HG03103 (cell line): ENCODE data around the gene PBX1.

Source experiments
- ATAC-seq: cut with Tn5 transposase; IDR thresholded peaks from one replicate; pipeline ENCODE4 v1.9.1; 2021; ENCODE audit warnings: low read depth; ENCODE audit not compliant: unreplicated experiment

The PBX1 gene

DNA sequence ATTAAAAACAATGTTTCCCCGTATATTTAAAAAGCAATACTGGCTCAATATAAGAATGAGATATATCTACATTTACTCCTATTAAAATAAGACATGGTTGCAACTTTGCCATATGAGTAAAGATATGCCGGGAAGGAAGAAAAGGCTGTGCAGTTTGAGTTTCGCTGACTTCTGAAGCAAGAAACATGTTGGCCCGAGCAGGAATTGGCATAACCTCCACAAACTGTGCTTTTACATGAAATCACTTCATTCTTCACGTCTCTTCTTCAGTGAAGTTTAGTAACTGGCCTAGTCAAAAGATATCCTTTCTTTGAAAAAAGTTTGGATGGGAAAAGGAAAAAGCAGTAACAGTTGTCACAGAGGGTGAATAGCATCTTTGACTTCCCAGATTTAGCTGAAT lies 342.0 kb downstream of the PBX1 start:
- ATAC-seq = no peak
